Fibroblast of peridontal ligament (primary cell): ENCODE data around the gene FAM90A26.
"Not testable (repeated sequence)": the region's sequence is repeated elsewhere in the genome, so short reads cannot be mapped to it uniquely, and the experiment has no call there.

Source experiments
- DNase-seq: peaks from one replicate; pipeline ENCODE4 v3.0.0-alpha.2; 2010; ENCODE audit errors: extremely low read depth

The FAM90A26 gene

GRCh38 chr4:9158392-9158791 lies 11.8 kb upstream of the FAM90A26 start:
- DNase-seq, result not testable (repeated sequence)

GRCh38 chr4:9160046-9160445 lies 10.2 kb upstream of the FAM90A26 start:
- DNase-seq, result not testable (repeated sequence)

GRCh38 chr4:9165990-9166389 lies 4.2 kb upstream of the FAM90A26 start:
- not testable (repeated sequence) for DNase-seq

GRCh38 chr4:9210357-9210756 lies 40.1 kb downstream of the FAM90A26 start, which contains the start of gene USP17L10:
Gene USP17L10 (plus strand): TSS chr4:9210657. CDS start chr4:9210657, 0 bp downstream.
- DNase-seq, result not testable (repeated sequence)

GRCh38 chr4:9214701-9215100 lies 44.5 kb downstream of the FAM90A26 start:
- DNase-seq, result not testable (repeated sequence)

- not testable (repeated sequence) for DNase-seq
Observed at GRCh38 chr4:9215105-9215504, 44.9 kb downstream of the FAM90A26 start, which contains the start of gene USP17L11. Gene USP17L11 (plus strand): TSS chr4:9215405. CDS start chr4:9215405, 0 bp downstream.

- not testable (repeated sequence) for DNase-seq
Observed at GRCh38 chr4:9219852-9220251, 49.6 kb downstream of the FAM90A26 start, which contains the start of gene USP17L12. Gene USP17L12 (plus strand): TSS chr4:9220152. CDS start chr4:9220152, 0 bp downstream.

- not testable (repeated sequence) for DNase-seq
Observed at GRCh38 chr4:9224596-9224995, 54.4 kb downstream of the FAM90A26 start, which contains the start of gene USP17L13. Gene USP17L13 (plus strand): TSS chr4:9224896. CDS start chr4:9224896, 0 bp downstream.
